Stimulated activated naive CD8-positive, alpha-beta T cell treated with anti-CD3 and anti-CD28 coated beads, Interleukin-15, Interleukin-2, amounts not matched to agents 100 ng/mL and 50 ng/mL, for 24 hours (primary cell): Measurements from ENCODE around the gene ADAMTS8.

ENCODE experiments used
- H3K27ac Mint-ChIP-seq: one replicate; pipeline ENCODE4 v1.8.0; 2021; ENCODE audit warnings: mild to moderate bottlenecking, mixed read lengths
- H3K27me3 Mint-ChIP-seq: one replicate; pipeline ENCODE4 v1.8.0; 2021; ENCODE audit warnings: mixed read lengths
- H3K36me3 Mint-ChIP-seq: one replicate; pipeline ENCODE4 v1.8.0; 2021; ENCODE audit warnings: low read depth, mixed read lengths
- H3K4me1 Mint-ChIP-seq: one replicate; pipeline ENCODE4 v1.8.0; 2021; ENCODE audit warnings: low read depth, mixed read lengths
- H3K4me3 Mint-ChIP-seq: one replicate; pipeline ENCODE4 v1.8.0; 2021; ENCODE audit warnings: mild to moderate bottlenecking, mixed read lengths
- H3K9me3 Mint-ChIP-seq: one replicate; pipeline ENCODE4 v1.8.0; 2021; ENCODE audit warnings: mixed read lengths

Gene ADAMTS8

DNA sequence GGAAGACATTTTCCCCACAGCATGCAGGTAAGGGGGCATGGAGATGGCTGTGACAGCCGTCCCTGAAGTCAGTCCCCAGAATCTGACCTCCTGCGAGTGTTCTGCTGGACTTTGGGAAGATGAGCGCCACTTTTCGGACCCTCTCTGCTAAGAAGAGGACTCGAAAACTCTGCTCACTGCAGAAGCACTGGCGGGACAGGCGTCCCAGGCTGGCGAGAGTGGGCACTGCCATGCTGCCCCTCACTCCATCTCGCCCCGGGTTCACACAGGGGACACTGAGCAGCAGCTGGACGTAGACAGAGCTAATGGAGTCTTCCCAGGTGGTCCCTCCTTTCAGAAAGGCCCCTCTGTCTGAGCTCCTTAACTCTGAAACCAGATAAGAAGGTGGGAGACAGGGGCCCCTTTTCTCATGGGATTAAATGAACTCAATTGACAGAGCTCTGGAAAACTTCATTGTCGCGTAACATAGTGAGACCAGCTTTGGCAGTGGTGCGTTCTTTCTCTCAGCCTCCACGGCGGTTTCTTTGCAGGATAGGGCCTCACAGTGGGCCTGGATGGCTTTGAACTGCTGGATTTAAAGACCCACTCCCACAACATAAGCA is 4.8 kb downstream of the ADAMTS8 start:
- H3K4me1 Mint-ChIP-seq: peaks cover 6% of the 10 kb centered on the region
- H3K27ac Mint-ChIP-seq: no peak overlapping the region
- no peaks in the 10 kb centered on the region for H3K9me3 Mint-ChIP-seq
- H3K4me3 Mint-ChIP-seq: no peak overlapping the region
- H3K27me3 Mint-ChIP-seq: peaks cover 41% of the 10 kb centered on the region
- no peaks in the 10 kb centered on the region for H3K36me3 Mint-ChIP-seq

DNA sequence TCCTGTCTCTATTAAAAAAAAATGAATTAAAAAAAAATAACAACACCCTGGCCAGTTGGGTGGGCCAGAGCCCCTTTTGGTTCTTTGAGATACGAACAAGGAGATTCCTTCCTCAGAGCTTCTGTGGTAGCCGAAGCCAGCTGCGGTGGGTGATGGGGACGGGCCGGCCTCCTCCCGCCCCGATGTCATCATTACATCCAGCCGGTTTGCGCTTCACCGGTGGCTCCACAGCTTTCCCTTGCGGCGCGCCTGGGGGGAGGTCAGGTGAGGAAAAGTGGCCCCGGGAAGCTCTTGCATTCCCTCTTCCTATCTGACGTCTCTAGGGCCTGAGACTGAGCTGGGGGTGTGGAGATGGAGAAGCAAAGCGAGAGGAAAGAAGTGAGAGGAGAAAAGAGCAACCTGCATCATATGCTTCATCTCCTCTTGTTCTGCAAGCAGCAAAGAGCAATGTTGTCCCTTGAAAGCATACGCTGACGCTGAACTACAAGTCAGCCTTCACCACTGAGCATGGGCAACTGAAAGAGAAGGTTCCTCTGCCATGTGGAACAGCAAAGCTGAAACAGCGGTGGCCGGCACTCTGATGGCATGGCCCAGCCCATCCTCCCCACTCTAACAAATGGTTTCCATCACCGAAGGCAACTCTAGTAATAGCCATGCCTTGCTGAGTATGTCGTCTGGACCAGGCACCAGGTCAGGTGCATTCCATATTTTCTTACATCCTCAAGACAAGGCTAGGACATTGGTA is 6.0 kb downstream of the ADAMTS8 start:
- no peak overlapping the region for H3K27ac Mint-ChIP-seq
- H3K27me3 Mint-ChIP-seq: peaks cover 38% of the 10 kb centered on the region
- H3K4me1 Mint-ChIP-seq: peaks cover 4% of the 10 kb centered on the region
- H3K36me3 Mint-ChIP-seq: no peaks in the 10 kb centered on the region
- H3K9me3 Mint-ChIP-seq: no peaks in the 10 kb centered on the region
- H3K4me3 Mint-ChIP-seq: no peak overlapping the region

- Mint-ChIP-seq H3K4me3 (no peak overlapping the region), H3K4me1 (no peaks in the 10 kb centered on the region), H3K27me3 (peaks cover 31% of the 10 kb centered on the region), H3K9me3 (no peaks in the 10 kb centered on the region), H3K27ac (no peak overlapping the region), H3K36me3 (no peaks in the 10 kb centered on the region)
Measured at GRCh38 chr11:130421697-130422096, 6.7 kb downstream of the ADAMTS8 start.

DNA sequence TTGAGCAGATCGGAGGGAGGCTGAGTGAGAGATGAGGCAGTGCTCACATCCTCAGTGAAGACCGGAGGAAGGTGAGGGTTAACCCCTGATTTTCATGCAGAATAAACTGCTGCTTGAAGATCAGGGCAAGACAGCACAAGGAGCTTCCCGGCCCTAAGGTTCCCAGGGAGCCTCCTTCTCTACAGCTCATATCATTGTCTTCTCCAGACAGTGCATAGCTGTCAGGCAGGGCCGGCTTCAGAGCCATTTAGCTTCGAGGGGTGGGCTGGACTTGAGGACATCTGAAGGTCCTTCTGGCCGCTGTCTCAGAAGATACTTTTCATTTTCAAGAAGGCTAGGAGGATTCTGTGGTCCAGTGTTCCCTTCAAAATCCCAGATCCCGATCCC is 7.2 kb downstream of the ADAMTS8 start:
- Mint-ChIP-seq H3K27me3 (peaks cover 26% of the 10 kb centered on the region), H3K36me3 (no peaks in the 10 kb centered on the region)

GRCh38 chr11:130420478-130421198 is 7.8 kb downstream of the ADAMTS8 start:
- no peak overlapping the region for H3K27ac Mint-ChIP-seq
- no peaks in the 10 kb centered on the region for H3K9me3 Mint-ChIP-seq
- H3K27me3 Mint-ChIP-seq: peaks cover 26% of the 10 kb centered on the region
- H3K36me3 Mint-ChIP-seq: no peaks in the 10 kb centered on the region
- H3K4me3 Mint-ChIP-seq: no peak overlapping the region
- no peaks in the 10 kb centered on the region for H3K4me1 Mint-ChIP-seq

More for the DNA sequence above, 7.2 kb downstream of the ADAMTS8 start:
- H3K4me3 Mint-ChIP-seq: no peak overlapping the region
- no peaks in the 10 kb centered on the region for H3K4me1 Mint-ChIP-seq
- H3K9me3 Mint-ChIP-seq: no peaks in the 10 kb centered on the region
- H3K27ac Mint-ChIP-seq: no peak overlapping the region

- Mint-ChIP-seq H3K36me3 (no peaks in the 10 kb centered on the region), H3K9me3 (no peaks in the 10 kb centered on the region), H3K4me3 (no peak overlapping the region), H3K4me1 (peaks cover 3% of the 10 kb centered on the region), H3K27me3 (peaks cover 16% of the 10 kb centered on the region), H3K27ac (no peak overlapping the region)
Measured at GRCh38 chr11:130418756-130419155, 9.7 kb downstream of the ADAMTS8 start.

DNA sequence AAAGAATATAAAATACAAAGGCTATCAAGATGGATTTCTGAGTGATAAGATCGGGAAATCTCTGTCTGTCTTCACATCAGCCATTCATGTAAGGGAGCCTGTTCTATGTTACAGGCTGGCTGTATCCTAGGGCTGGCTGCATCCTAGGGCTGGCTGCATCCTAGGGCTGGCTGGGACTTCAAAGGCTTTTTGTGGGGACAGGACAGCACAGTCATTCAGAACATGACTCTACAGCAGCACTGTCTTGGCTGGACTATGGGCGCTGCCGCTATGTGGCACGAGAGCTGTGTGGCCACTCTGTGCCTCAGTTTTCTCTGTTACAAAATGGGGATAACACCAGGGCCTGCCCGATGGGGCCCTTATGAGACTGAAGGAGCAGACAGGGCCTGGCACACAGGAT is 10.2 kb downstream of the ADAMTS8 start:
- H3K4me1 Mint-ChIP-seq: peaks cover 3% of the 10 kb centered on the region
- H3K27ac Mint-ChIP-seq: no peak overlapping the region
- peaks cover 15% of the 10 kb centered on the region for H3K27me3 Mint-ChIP-seq
- no peaks in the 10 kb centered on the region for H3K36me3 Mint-ChIP-seq
- no peaks in the 10 kb centered on the region for H3K9me3 Mint-ChIP-seq
- H3K4me3 Mint-ChIP-seq: no peak overlapping the region

DNA sequence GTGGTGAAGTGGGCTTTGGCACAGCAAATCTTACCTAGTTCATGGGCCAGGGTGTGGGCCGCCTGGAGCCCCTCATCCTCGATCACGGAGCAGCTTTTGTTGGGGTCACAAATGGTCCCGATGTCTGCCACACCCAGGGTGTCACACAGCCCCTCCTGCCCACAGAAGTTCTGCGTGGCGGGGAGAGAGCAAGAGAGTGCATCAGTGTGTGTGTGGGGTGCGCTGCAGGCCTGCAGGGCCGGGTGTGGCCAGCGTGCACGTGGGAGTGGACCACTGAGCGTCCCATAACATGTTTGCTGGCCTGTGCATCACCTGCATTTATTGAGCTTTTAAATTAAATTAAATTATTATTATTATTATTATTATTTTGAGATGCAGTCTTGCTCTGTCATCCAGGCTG is 11.5 kb downstream of the ADAMTS8 start:
- Mint-ChIP-seq H3K27me3 (peaks cover 13% of the 10 kb centered on the region), H3K9me3 (no peaks in the 10 kb centered on the region), H3K36me3 (no peaks in the 10 kb centered on the region), H3K27ac (no peak overlapping the region), H3K4me3 (no peak overlapping the region), H3K4me1 (peaks cover 3% of the 10 kb centered on the region)

- Mint-ChIP-seq H3K36me3 (no peaks in the 10 kb centered on the region), H3K9me3 (no peaks in the 10 kb centered on the region), H3K4me1 (peaks cover 3% of the 10 kb centered on the region), H3K27me3 (peaks cover 10% of the 10 kb centered on the region), H3K4me3 (no peak overlapping the region), H3K27ac (no peak overlapping the region)
Measured at GRCh38 chr11:130416530-130416882, 11.9 kb downstream of the ADAMTS8 start.

DNA sequence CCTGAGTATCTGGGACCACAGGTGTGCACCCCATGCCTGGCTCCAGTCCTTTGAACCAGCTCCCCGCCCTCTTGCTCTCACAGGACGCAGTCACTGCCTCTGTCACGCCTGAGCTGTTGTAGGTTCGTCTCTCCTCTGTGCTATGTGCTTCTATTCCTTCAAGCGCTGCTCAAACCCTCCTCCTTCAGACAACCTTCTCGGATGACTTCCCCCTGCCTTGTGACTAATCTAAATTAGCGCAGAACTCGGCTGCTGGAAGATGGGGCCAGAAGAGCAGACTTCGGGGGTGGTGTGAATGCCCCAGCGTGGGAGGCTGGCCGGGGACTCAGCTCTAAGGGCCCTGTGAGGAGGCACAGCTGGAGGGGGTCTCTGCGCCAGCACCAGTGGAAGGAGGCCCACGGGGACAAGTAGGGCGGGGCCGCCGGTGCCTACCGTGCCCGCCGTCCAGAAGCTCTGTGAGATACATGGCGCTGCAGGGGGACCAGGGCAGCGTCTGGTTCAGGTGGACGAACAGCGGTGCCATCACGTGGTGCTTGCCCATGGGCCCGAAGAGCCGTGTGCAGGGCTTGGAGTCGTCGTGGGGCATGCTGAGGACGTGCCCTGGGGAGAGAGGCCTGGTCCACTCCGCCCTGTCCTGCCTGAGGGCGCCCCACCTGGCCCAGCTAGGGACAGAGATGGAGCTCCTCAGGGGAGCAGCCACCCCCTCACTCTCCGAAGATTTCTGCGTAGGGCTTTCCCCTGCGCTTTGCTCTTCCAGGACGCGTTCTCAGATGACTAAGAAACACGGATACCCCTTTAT is 12.5 kb downstream of the ADAMTS8 start:
- peaks cover 3% of the 10 kb centered on the region for H3K4me1 Mint-ChIP-seq
- H3K36me3 Mint-ChIP-seq: no peaks in the 10 kb centered on the region
- H3K4me3 Mint-ChIP-seq: no peak overlapping the region
- no peaks in the 10 kb centered on the region for H3K9me3 Mint-ChIP-seq
- no peak overlapping the region for H3K27ac Mint-ChIP-seq
- H3K27me3 Mint-ChIP-seq: peaks cover 8% of the 10 kb centered on the region

DNA sequence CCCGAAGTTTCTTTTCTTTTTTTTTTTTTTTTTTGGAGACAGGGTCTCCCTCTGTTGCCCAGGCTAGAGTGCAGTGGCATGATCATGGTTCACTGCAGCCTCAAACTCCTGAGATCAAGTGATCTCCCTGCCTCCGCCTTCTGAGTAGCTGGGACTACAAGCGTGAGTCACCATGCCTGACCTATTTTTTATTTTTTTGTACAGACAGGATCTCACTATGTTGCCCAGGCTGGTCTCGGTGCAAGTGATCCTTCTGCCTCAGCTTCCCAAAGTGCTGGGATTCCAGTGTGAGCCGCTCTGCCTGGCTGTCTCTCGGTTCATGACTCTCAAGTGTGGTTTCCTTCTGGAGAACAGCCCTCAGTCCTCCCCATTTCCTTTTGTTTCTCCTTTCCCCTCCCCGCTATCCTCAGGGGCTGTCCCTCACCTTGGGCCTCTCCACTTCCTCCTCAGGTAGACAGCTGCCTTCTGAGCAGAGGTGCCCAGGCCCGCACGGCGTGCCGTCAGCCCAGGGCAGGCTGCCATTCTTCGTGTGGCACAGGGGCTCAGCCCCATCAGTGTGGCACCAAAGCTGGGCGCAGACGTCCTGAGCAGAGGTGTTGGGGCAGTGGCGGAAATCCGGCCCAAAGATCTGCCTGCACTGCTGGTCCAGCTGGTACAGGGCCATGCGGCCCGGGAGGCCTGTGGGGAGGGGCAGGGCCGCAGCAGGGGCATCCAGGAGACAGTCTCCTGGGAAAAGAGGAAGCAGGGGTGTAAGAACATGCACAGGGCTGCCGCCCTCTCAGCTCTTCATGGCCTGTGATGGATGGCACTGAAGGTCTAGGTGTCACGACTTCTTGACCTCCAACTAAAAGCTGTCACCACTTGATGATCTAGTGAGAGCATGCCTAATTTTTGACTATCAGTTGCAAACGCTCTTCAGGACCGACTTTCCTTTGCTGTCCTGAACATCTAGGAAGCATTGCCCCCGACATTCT is 14.0 kb downstream of the ADAMTS8 start:
- Mint-ChIP-seq H3K9me3 (no peaks in the 10 kb centered on the region), H3K36me3 (no peaks in the 10 kb centered on the region), H3K4me1 (peaks cover 3% of the 10 kb centered on the region), H3K4me3 (no peak overlapping the region), H3K27me3 (peaks cover 4% of the 10 kb centered on the region), H3K27ac (no peak overlapping the region)

- no peak overlapping the region for H3K27ac Mint-ChIP-seq
- H3K9me3 Mint-ChIP-seq: no peaks in the 10 kb centered on the region
- H3K4me3 Mint-ChIP-seq: no peak overlapping the region
- H3K4me1 Mint-ChIP-seq: peaks cover 3% of the 10 kb centered on the region
- H3K27me3 Mint-ChIP-seq: peaks cover 4% of the 10 kb centered on the region
- no peaks in the 10 kb centered on the region for H3K36me3 Mint-ChIP-seq
Measured at GRCh38 chr11:130413405-130414106, 14.9 kb downstream of the ADAMTS8 start.

- Mint-ChIP-seq H3K27ac (no peak overlapping the region), H3K4me1 (peaks cover 3% of the 10 kb centered on the region), H3K36me3 (no peaks in the 10 kb centered on the region), H3K27me3 (peaks cover 4% of the 10 kb centered on the region), H3K4me3 (no peak overlapping the region), H3K9me3 (no peaks in the 10 kb centered on the region)
Measured at GRCh38 chr11:130411223-130411622, 17.2 kb downstream of the ADAMTS8 start.
